B cell (primary cell): ENCODE measurements around the gene C10orf62.
"Not testable (repeated sequence)": the region's sequence is repeated elsewhere in the genome, so short reads cannot be mapped to it uniquely, and the experiment has no call there.

Source experiments
- EZH2 ChIP-seq: IDR thresholded peaks from 2 replicates; pipeline ENCODE4 v1.6.1; 2012; ENCODE audit warnings: borderline replicate concordance, low read depth, mild to moderate bottlenecking, moderate library complexity, low read length; ENCODE audit not compliant: insufficient read depth, poor library complexity, severe bottlenecking
- TF ChIP-seq, protein P1 (sequence below): fragments of 200-600 bp; IDR thresholded peaks from one replicate; pipeline ENCODE4 v1.8.0; 2022; ENCODE audit warnings: antibody characterized with exemption, mild to moderate bottlenecking

DNA sequence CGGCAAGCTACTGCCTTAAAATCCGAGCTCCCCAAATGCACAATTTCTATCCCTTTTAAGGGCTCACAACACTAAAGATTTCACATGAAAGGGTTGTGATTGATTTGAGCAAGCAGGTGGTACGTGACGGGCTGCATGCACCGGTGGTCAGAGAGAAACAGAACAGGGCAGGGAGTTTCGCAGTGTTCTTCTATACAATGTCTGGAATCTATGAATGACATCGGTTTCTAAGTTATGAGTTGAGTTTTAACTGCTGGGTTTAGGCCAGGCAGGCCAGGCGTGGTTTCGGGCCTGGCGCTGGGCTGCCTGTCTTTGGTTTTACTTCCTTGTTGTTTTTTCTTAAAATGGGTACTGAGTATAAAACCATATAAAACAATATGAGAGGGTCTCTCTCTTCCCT lies 34.0 kb upstream of the C10orf62 start:
- TF ChIP-seq, protein P1, sequence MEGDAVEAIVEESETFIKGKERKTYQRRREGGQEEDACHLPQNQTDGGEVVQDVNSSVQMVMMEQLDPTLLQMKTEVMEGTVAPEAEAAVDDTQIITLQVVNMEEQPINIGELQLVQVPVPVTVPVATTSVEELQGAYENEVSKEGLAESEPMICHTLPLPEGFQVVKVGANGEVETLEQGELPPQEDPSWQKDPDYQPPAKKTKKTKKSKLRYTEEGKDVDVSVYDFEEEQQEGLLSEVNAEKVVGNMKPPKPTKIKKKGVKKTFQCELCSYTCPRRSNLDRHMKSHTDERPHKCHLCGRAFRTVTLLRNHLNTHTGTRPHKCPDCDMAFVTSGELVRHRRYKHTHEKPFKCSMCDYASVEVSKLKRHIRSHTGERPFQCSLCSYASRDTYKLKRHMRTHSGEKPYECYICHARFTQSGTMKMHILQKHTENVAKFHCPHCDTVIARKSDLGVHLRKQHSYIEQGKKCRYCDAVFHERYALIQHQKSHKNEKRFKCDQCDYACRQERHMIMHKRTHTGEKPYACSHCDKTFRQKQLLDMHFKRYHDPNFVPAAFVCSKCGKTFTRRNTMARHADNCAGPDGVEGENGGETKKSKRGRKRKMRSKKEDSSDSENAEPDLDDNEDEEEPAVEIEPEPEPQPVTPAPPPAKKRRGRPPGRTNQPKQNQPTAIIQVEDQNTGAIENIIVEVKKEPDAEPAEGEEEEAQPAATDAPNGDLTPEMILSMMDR: not testable (repeated sequence)
- not testable (repeated sequence) for TF ChIP-seq EZH2
